Measurements from ENCODE around the gene AGXT2.

The AGXT2 gene

GRCh38 chr5:35047785-35048404 lies at the start of gene AGXT2:
AGXT2 (minus strand) TSS chr5:35047949; CDS start chr5:35047892, 57 bp downstream.
- no peak for DNase-seq

- DNase-seq, result no peak
Observed at GRCh38 chr5:35096932-35097331, 49.2 kb upstream of the AGXT2 start.

- no peak for DNase-seq
Observed at GRCh38 chr5:35096216-35096615, 48.5 kb upstream of the AGXT2 start.

- no peak for DNase-seq
Observed at GRCh38 chr5:35095366-35095765, 47.6 kb upstream of the AGXT2 start.

- DNase-seq, result no peak
Observed at GRCh38 chr5:35094948-35095347, 47.2 kb upstream of the AGXT2 start.

GRCh38 chr5:35092703-35093102 lies 45.0 kb upstream of the AGXT2 start:
- DNase-seq, result no peak

GRCh38 chr5:35091704-35092103 lies 44.0 kb upstream of the AGXT2 start:
- no peak for DNase-seq

- DNase-seq, result peak; percentile 54
Observed at GRCh38 chr5:35089334-35090314, 41.9 kb upstream of the AGXT2 start.

- no peak for DNase-seq
Observed at GRCh38 chr5:35087991-35088390, 40.2 kb upstream of the AGXT2 start.

- no peak for DNase-seq
Observed at GRCh38 chr5:35083150-35083549, 35.4 kb upstream of the AGXT2 start.

GRCh38 chr5:35082530-35082929 lies 34.8 kb upstream of the AGXT2 start:
- no peak for DNase-seq

GRCh38 chr5:35081134-35081533 lies 33.4 kb upstream of the AGXT2 start:
- no peak for DNase-seq

GRCh38 chr5:35073160-35073559 lies 25.4 kb upstream of the AGXT2 start:
- no peak for DNase-seq

- no peak for DNase-seq
Observed at GRCh38 chr5:35069188-35069587, 21.4 kb upstream of the AGXT2 start.

GRCh38 chr5:35067985-35068384 lies 20.2 kb upstream of the AGXT2 start:
- DNase-seq, result no peak

GRCh38 chr5:35066260-35066795 lies 18.6 kb upstream of the AGXT2 start:
- DNase-seq, result no peak

- no peak for DNase-seq
Observed at GRCh38 chr5:35063414-35063813, 15.7 kb upstream of the AGXT2 start.

GRCh38 chr5:35061211-35061770 lies 13.5 kb upstream of the AGXT2 start:
- no peak for DNase-seq

GRCh38 chr5:35060236-35060635 lies 12.5 kb upstream of the AGXT2 start:
- DNase-seq, result no peak

- no peak for DNase-seq
Observed at GRCh38 chr5:35059251-35059650, 11.5 kb upstream of the AGXT2 start.

- DNase-seq, result no peak
Observed at GRCh38 chr5:35058374-35058788, 10.6 kb upstream of the AGXT2 start.

- DNase-seq, result no peak
Observed at GRCh38 chr5:35056686-35057085, 8.9 kb upstream of the AGXT2 start.

- no peak for DNase-seq
Observed at GRCh38 chr5:35052838-35053237, 5.1 kb upstream of the AGXT2 start.
